ENCODE results near the gene STAB2. TPM values are rescaled to one million over a fixed set of nuclear protein-coding genes. Genes with fewer than 3 reads are reported as not detected.

The STAB2 gene
- total RNA-seq, 1 donor from 2014 or later, result not detected

DNA sequence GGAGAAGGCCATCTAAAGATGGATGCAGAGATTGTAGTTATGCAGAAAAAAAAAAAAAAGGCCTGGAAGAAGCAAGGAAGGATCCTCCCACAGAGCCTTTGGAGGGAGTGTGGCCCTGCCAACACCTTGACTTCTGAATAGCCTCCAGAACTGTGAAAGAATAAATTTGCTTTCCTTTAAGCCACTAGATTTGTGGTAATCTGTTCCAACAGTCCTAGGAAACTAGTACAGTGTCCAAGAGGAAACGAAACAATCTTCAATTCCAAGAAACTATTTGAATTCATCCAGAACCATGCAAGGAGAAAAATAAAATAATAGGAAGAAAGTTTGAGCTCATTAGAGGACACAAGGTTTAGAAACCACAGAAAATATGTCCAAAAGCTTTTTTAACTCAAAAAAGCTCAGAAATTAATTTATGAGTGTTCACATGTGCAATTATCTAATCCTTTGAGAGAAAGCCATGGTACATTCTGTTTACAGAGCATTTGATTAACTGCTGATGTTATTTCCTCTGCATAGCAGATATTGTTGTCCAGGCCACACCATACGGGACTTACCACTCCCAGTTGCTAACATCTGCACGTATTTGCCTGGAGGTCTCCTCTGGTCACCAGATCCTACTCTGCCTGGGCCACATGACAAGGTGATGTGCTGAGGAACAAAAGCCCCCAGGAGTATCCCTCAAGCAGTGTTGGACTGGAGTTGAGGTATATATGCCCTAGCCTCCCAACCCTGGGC lies 30.0 kb upstream of the STAB2 start:
- Histone ChIP-seq H3K36me3 (no peaks in the 10 kb centered on the region), H2AFZ (replicated peaks) (no peak overlapping the region), H4K20me1 (ENCODE audit: low read depth) (no peaks in the 10 kb centered on the region), H3K9ac (no peak overlapping the region), H3K27me3 (no peaks in the 10 kb centered on the region), H3K4me2 (no peak overlapping the region), H3K4me1 (no peaks in the 10 kb centered on the region), H3K79me2 (ENCODE audit: low read depth) (no peaks in the 10 kb centered on the region), H3F3A (ENCODE audit: low read depth) (no peaks in the 10 kb centered on the region), H3K9me3 (ENCODE audit: low read depth) (no peaks in the 10 kb centered on the region), H3K27ac (no peak overlapping the region), H3K4me3 (no peak overlapping the region)
- Mint-ChIP-seq H3K27ac (no peak overlapping the region), H3K4me1 (no peaks in the 10 kb centered on the region), H3K4me3 (no peak overlapping the region), H3K27me3 (ENCODE audit: insufficient read depth, low read depth) (peaks cover 8% of the 10 kb centered on the region), H3K36me3 (no peaks in the 10 kb centered on the region), H3K9me3 (peaks cover 19% of the 10 kb centered on the region)
- DNase-seq (ENCODE audit: low spot score), result no peak
- TF ChIP-seq EZH2 (IDR thresholded peaks at IDR 0.05) (no peak), EZH2phosphoT487 (IDR thresholded peaks at IDR 0.05) (no peak)
- TF ChIP-seq, protein P1, sequence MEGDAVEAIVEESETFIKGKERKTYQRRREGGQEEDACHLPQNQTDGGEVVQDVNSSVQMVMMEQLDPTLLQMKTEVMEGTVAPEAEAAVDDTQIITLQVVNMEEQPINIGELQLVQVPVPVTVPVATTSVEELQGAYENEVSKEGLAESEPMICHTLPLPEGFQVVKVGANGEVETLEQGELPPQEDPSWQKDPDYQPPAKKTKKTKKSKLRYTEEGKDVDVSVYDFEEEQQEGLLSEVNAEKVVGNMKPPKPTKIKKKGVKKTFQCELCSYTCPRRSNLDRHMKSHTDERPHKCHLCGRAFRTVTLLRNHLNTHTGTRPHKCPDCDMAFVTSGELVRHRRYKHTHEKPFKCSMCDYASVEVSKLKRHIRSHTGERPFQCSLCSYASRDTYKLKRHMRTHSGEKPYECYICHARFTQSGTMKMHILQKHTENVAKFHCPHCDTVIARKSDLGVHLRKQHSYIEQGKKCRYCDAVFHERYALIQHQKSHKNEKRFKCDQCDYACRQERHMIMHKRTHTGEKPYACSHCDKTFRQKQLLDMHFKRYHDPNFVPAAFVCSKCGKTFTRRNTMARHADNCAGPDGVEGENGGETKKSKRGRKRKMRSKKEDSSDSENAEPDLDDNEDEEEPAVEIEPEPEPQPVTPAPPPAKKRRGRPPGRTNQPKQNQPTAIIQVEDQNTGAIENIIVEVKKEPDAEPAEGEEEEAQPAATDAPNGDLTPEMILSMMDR (IDR thresholded peaks at IDR 0.05), result no peak

DNA sequence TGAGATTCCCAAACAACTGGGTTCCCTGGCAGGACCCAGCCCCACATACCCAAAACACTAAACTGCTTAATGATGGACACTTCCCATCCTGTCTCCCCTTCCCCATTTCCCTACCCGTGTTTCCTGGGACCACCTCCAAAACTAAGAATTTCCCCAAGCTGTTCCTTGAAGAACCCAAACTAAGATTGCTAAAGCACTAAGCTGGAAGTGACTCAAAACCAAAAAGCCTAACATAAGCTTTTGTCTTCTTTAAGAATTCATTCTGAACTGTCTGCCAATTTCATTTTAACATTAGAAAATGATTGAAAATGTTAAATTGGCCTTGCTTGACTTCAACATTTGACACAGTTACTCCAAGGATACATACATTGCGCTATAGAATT lies 29.5 kb upstream of the STAB2 start:
- no peaks in the 10 kb centered on the region for H3K9me3 ChIP-seq (ENCODE audit: low read depth)
- DNase-seq (ENCODE audit: low spot score), result no peak
- H4K20me1 ChIP-seq (ENCODE audit: low read depth), result no peaks in the 10 kb centered on the region
- no peaks in the 10 kb centered on the region for H3K27me3 ChIP-seq
- H3K27ac ChIP-seq, result no peak overlapping the region
- H2AFZ ChIP-seq (replicated peaks), result no peak overlapping the region
- H3K36me3 Mint-ChIP-seq, result no peaks in the 10 kb centered on the region
- no peak overlapping the region for H3K4me3 ChIP-seq
- H3K27ac Mint-ChIP-seq, result no peak overlapping the region
- H3K36me3 ChIP-seq, result no peaks in the 10 kb centered on the region
- no peaks in the 10 kb centered on the region for H3F3A ChIP-seq (ENCODE audit: low read depth)
- H3K9ac ChIP-seq, result no peak overlapping the region
- H3K27me3 Mint-ChIP-seq (ENCODE audit: insufficient read depth, low read depth), result peaks cover 8% of the 10 kb centered on the region
- no peaks in the 10 kb centered on the region for H3K4me1 Mint-ChIP-seq
- no peaks in the 10 kb centered on the region for H3K4me1 ChIP-seq
- no peak overlapping the region for H3K4me2 ChIP-seq
- no peaks in the 10 kb centered on the region for H3K79me2 ChIP-seq (ENCODE audit: low read depth)
- peaks cover 19% of the 10 kb centered on the region for H3K9me3 Mint-ChIP-seq
- TF ChIP-seq EZH2 (IDR thresholded peaks at IDR 0.05) (no peak), EZH2phosphoT487 (IDR thresholded peaks at IDR 0.05) (no peak)
- TF ChIP-seq, protein P1 (IDR thresholded peaks at IDR 0.05), result no peak
- no peak overlapping the region for H3K4me3 Mint-ChIP-seq

DNA sequence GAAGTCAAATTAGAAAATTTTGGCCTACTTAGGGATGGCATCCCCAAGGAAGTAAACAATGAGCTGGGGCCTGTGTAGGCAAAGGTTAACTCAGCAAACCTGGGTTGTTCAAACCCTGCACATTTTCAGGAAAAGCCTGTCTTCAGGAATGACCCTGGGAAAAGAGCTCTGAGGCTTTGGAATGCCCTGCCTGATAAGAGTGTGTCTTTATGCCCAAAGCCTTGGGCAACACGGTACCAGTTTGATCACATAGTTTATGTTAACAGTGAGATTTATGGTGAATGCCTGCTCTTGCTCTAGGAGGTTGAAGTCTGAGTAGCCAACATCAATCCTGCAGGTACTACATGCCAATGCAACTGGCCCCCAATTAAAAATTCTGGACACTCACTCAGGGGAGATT lies 28.2 kb upstream of the STAB2 start:
- Mint-ChIP-seq H3K36me3 (no peaks in the 10 kb centered on the region), H3K27me3 (ENCODE audit: insufficient read depth, low read depth) (peaks cover 7% of the 10 kb centered on the region), H3K27ac (no peak overlapping the region), H3K4me1 (no peaks in the 10 kb centered on the region), H3K4me3 (no peak overlapping the region), H3K9me3 (peaks cover 21% of the 10 kb centered on the region)
- no peaks in the 10 kb centered on the region for H3K36me3 ChIP-seq
- no peaks in the 10 kb centered on the region for H3F3A ChIP-seq (ENCODE audit: low read depth)
- H3K27me3 ChIP-seq, result no peaks in the 10 kb centered on the region
- no peak overlapping the region for H2AFZ ChIP-seq (replicated peaks)
- no peaks in the 10 kb centered on the region for H3K79me2 ChIP-seq (ENCODE audit: low read depth)
- DNase-seq (ENCODE audit: low spot score), result no peak
- H3K9ac ChIP-seq, result no peak overlapping the region
- H3K4me3 ChIP-seq, result no peak overlapping the region
- H3K4me2 ChIP-seq, result no peak overlapping the region
- TF ChIP-seq EZH2 (IDR thresholded peaks at IDR 0.05) (no peak), EZH2phosphoT487 (IDR thresholded peaks at IDR 0.05) (no peak)
- TF ChIP-seq, protein P1 (IDR thresholded peaks at IDR 0.05), result no peak
- H4K20me1 ChIP-seq (ENCODE audit: low read depth), result no peaks in the 10 kb centered on the region
- no peak overlapping the region for H3K27ac ChIP-seq
- no peaks in the 10 kb centered on the region for H3K9me3 ChIP-seq (ENCODE audit: low read depth)
- no peaks in the 10 kb centered on the region for H3K4me1 ChIP-seq

All from neural progenitor cell (in vitro differentiated cells).